Head of caudate nucleus (tissue), 42 donors: ENCODE data around the gene PTPN14.
A peak's percentile ranks its signal among the peaks of the same experiment; 100 is the strongest.

Experiments used
- DNase-seq, 42 donors: peaks; one replicate each; pipeline versions ENCODE4 v3.0.0 to v3.0.0-alpha.2; 2020 to 2021; ENCODE audit warnings: mixed read lengths in 7 of 42
- intact Hi-C: fragments of 100-400 bp; cut with DNase I; formaldehyde crosslinking; loops from one replicate; pipeline ENCODE4 v1.15.0; 2022

The PTPN14 gene

GRCh38 chr1:214316593-214316992 is 234.8 kb downstream of the PTPN14 start:
- no peak for DNase-seq
- intact Hi-C loops, result no loop called here

- intact Hi-C loops, result no loop called here
- DNase-seq, result no peak
These were observed 237.1 kb downstream of the PTPN14 start for GRCh38 chr1:214314178-214314843.

DNA sequence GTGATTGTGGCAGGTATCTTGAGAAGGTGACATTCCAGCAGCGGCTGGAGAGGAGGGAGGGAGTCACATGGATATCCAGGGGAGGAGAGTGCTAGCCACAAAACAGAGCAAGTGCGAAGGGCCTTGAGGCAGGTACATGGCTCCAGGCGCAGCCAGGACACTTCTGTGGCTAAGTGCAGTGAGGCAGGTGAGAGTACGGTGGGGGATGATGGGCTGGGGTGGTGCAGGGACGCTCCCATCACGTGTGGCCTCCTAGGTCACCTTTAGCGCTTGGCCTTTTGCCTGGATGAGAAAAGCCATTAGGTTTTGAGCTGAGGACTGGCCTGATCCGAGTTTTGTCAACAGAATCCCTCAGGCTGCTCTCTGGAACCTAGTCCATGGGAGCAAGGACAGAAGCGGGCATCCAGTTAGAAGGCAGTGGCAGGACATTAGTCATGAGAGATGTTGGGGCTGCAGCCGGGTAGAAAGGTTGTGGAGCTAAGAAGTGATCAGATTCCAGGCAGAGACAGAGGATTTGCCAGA is 238.8 kb downstream of the PTPN14 start:
- DNase-seq, result no peak
- intact Hi-C loops, result no loop called here

DNA sequence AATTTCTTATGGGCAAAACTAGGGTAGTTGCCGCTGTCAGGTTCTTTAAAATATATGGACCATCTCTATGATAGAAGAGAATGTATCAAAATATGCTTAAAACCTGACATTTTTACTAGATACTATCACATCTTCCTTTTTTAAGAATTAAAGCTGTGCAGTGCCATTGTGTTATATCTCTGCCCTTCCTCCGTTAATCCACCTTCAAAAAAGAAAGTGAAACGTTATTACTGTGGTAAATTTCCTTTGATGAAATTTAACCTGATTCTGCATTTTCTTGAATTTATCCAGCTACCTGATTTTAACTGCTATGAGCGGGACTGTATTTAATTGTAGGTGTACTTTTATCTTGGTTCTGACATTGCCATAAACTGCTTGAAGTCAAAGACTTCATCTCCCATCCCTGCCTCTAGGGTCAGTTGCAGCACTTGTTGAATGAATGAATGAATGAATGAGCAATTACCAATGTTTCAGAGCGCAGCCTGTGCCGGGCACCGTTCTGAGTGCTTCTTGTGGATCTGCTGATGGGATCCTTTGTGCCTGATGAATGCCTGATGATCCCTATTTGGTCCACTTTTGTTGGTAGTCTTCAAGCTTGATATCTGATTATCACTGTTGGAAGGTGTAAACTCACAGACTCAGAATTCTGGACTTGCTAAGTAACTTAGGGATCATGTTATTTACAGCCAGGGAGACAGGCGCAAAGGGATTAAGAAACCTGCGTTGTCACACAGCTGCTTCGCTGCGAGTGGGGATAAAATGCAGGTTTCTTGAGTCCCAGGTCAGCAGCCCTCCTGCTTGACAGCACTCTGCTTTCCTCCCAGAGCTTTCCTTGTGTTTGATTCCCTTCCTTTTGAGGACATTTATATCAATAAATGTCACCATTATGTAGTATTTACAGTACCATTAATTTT is 240.4 kb downstream of the PTPN14 start:
- no peak for DNase-seq
- intact Hi-C loops, result no loop called here

DNA sequence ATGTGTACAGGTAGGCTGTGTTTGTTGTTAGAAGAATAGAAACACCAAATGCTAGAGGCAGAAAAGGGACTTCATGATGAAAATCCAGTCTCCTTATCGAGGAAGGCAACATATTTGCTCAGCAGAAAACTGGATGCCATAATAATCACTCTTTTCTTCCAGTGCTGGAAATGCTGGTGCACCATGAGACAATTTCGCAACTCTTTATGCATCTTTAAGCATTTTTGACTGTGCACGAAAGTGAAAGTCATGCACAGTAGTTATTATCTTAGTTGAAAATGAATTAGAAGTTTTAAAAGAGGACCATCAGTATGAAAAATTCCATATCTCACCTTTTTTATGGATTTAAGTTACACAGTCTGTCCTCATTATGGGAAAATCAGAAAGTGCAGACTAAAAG is 241.4 kb downstream of the PTPN14 start:
- intact Hi-C loops, result no loop called here
- DNase-seq, result no peak

DNA sequence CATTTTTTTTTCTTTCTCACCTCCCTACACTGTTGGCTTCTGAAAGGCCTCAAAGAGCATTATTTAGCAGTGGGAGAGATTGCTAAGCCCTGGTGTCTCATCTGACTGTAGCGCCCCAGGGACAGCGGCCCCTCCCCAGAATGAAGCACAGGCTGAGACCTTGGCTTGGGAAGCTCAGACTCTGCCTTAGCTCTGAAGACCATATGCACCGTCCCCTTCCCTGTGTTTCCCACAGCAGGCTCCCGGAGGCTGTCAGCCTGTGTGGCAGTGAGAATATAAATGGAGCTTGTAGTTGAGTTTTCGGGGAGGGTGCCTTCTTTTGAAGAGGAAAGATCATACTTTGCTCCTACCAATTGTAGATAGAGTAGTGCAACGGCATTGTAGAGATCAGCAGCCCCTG is 245.1 kb downstream of the PTPN14 start:
- DNase-seq, result no peak
- intact Hi-C loops, result no loop called here

DNA sequence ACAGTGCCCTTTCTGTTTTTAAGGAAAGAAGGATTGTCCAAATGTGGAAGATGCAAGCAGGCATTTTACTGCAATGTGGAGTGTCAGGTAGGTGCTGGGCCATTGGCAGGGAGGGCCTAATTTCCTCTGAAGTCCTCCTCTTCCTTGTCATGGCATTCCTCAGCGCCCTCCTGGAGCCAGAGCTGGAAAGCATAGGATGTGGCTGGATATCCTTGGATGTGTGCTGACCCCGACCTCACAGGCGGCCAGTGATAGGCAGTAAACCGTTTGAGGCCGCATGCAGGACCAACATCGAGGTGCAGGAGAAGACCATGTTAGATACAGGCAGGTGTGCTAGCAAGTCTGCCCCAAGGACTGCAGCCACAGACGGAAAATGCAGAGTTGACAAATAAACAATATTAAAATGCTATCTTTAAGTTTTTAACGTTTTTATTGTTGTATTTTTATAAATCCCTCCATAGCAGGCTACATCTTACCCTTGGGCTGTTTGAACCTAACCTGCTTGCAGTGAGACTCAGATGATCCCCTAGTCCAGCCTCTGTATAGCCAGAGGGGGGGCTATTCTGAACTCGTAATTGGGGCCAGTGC is 246.1 kb downstream of the PTPN14 start:
- no peak for DNase-seq
- intact Hi-C loops, result no loop called here

GRCh38 chr1:214303141-214303930 is 248.1 kb downstream of the PTPN14 start:
- peak; percentile 20 to 86 (median 65) for DNase-seq
- intact Hi-C loops, result no loop called here

DNA sequence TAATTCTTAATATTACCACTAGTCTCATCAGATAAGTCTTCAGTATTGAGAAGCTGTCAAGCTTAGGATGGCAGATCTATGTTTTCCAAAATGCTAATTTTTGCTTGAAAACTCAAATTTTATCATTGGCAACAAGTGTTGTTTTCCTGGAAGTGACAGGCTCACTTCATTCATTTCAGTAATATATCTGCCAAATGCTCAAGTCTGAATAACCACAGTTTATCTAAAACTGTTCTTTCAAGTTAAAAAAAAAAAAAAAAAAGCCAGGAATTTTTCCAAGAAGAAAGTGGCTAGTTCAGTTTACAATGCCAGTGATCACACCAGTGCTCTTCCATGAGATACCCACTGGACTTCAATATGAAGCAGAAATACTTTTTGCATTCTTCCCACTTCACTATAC is 249.9 kb downstream of the PTPN14 start:
- no peak for DNase-seq
- intact Hi-C loops, result no loop called here

DNA sequence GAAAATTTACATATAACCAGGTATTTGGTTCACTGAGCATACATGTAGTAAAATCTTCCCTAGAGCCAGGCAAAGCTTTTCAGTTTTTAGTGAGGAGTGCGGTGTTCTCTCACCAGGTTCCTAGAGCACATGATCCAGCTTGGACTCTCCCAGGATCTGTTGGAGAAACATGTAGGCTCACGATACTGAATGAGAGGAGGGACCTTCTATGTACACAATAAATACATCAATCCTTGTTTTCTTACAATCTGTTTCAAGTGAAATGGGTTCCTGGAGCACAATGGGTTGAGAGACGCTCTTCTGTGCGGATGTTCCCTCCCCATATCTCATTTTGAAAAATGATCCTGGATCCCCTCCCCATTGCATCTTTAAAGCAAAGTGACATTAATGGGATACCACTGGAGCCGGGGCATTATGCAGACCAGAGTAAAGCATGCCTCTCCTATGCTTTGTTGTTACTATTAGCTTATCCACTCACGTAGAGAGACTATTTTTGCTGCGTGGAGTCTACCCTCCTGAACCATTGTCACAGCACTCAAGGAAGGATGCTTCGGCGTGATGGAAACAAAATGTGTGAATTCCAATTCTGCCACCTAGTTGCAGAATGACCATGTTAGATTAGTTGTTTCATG is 251.1 kb downstream of the PTPN14 start:
- intact Hi-C loops, result no loop called here

More for the DNA sequence above, 251.1 kb downstream of the PTPN14 start:
- no peak for DNase-seq
